OCI-LY1 (cell line): ENCODE results near the gene SORCS3.

Source experiments
- EZH2 ChIP-seq: fragments of 200-600 bp; sonication (generic), shearing (Covaris generic); IDR thresholded peaks from 2 replicates; pipeline ENCODE4 v1.8.0; 2017; ENCODE audit warnings: borderline replicate concordance, mixed run types, mild to moderate bottlenecking, antibody characterized with exemption, low read length, moderate library complexity, mixed read lengths
- TF ChIP-seq, protein P1 (sequence below): fragments of 200-600 bp; sonication (generic), shearing (Covaris generic); IDR thresholded peaks from 2 replicates; pipeline ENCODE4 v1.5.1; 2017; ENCODE audit warnings: mild to moderate bottlenecking, antibody characterized with exemption, low read length, moderate library complexity, mixed read lengths

DNA sequence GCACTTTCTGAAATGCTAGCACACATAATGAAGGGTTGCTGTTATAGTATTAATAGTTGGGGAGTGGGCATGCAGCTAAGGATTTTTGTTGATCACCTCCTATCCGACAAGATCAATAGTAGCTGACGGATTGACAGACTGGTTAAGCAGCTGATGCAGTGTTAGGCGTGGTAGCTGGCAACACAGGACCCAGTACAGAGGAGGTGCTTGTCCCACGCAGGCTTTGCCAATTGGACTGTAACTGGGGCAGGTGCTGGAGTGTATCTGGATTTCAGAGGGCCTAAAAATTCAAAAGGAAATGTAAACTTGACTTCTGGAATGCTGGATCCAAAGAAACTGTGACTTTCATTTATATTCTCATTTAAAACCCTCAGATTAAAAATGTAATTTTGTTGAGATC, 340.9 kb downstream of the SORCS3 start:
- TF ChIP-seq, protein P1, sequence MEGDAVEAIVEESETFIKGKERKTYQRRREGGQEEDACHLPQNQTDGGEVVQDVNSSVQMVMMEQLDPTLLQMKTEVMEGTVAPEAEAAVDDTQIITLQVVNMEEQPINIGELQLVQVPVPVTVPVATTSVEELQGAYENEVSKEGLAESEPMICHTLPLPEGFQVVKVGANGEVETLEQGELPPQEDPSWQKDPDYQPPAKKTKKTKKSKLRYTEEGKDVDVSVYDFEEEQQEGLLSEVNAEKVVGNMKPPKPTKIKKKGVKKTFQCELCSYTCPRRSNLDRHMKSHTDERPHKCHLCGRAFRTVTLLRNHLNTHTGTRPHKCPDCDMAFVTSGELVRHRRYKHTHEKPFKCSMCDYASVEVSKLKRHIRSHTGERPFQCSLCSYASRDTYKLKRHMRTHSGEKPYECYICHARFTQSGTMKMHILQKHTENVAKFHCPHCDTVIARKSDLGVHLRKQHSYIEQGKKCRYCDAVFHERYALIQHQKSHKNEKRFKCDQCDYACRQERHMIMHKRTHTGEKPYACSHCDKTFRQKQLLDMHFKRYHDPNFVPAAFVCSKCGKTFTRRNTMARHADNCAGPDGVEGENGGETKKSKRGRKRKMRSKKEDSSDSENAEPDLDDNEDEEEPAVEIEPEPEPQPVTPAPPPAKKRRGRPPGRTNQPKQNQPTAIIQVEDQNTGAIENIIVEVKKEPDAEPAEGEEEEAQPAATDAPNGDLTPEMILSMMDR: no peak
- no peak for TF ChIP-seq EZH2
